Thoracic aorta (tissue), 2 donors: Measurements from ENCODE around the gene RIMBP2. TPM values are rescaled to one million over a fixed set of nuclear protein-coding genes. Genes with fewer than 3 reads are reported as not detected.

ENCODE experiments used
- ATAC-seq: fragments of 150-250 bp; one replicate; pipeline ENCODE4 v1.8.0; 2017; ENCODE audit warnings: low read depth; ENCODE audit not compliant: insufficient number of reproducible peaks, low FRiP score
- DNase-seq: peaks from one replicate; pipeline ENCODE4 v3.0.0-alpha.2; 2020; ENCODE audit warnings: low spot score
- H3K27ac ChIP-seq, 2 donors: fragments of 200-600 bp; sonication (generic); 1 replicate in 1 of 2; 2 replicates in 1 of 2; pipeline ENCODE4 v1.5.1; 2016; ENCODE audit warnings: mild to moderate bottlenecking in 2 of 2, moderate library complexity in 2 of 2
- H3K27me3 ChIP-seq: fragments of 200-600 bp; sonication (generic); replicated peaks from 2 replicates; pipeline ENCODE4 v1.6.0; 2016; ENCODE audit warnings: mild to moderate bottlenecking; ENCODE audit not compliant: insufficient read depth
- H3K36me3 ChIP-seq: fragments of 200-600 bp; sonication (generic); one replicate; pipeline ENCODE4 v1.5.1; 2016
- H3K4me1 ChIP-seq, 2 donors: fragments of 200-600 bp; sonication (generic); 1 replicate in 1 of 2; 2 replicates in 1 of 2; pipeline versions ENCODE4 v1.5.1 to v1.6.0; 2016; ENCODE audit warnings: low read depth in 2 of 2, mild to moderate bottlenecking in 1 of 2; ENCODE audit not compliant: control insufficient read depth in 1 of 2
- H3K4me3 ChIP-seq: fragments of 200-600 bp; sonication (generic); 2 replicates; pipeline ENCODE4 v1.5.1; 2016; ENCODE audit warnings: mild to moderate bottlenecking
- H3K9me3 ChIP-seq: fragments of 200-600 bp; sonication (generic); 2 replicates; pipeline ENCODE4 v1.5.1; 2016
- total RNA-seq, 2 donors: library from RNA; depleted of rRNA; stranded (reverse); fragments of >200 nt; gene quantifications; one replicate each; pipeline versions ENCODE4 v1.1.0 to v1.2.3, GENCODE V29; 2016
- TF ChIP-seq, protein P1 (sequence below): fragments of 200-600 bp; sonication (generic); IDR thresholded peaks from one replicate; pipeline ENCODE4 v1.5.1; 2019; ENCODE audit warnings: antibody characterized with exemption

RIMBP2 gene
- total RNA-seq, 2 donors from 2014 or later: 0.54 to 0.92 TPM

DNA sequence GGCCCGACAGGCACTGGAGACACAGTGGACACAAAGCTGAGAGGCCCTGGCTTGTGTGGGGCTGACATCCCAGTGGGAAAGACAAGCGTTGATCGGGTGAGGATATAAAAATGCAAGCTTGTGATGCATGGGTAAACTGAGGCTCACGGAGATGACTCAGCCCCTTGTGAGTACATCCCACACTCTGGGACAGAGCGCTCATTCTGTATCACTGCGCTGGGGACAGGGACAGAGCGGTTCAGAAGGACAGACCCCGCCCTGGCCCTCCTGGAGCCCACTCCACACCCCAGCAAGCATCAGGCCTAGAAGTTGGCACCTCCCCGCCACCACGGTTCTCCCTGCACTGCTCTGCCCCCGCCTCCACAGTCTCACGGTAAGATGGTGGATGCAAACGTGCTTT is 222.1 kb downstream of the RIMBP2 start:
- TF ChIP-seq, protein P1, sequence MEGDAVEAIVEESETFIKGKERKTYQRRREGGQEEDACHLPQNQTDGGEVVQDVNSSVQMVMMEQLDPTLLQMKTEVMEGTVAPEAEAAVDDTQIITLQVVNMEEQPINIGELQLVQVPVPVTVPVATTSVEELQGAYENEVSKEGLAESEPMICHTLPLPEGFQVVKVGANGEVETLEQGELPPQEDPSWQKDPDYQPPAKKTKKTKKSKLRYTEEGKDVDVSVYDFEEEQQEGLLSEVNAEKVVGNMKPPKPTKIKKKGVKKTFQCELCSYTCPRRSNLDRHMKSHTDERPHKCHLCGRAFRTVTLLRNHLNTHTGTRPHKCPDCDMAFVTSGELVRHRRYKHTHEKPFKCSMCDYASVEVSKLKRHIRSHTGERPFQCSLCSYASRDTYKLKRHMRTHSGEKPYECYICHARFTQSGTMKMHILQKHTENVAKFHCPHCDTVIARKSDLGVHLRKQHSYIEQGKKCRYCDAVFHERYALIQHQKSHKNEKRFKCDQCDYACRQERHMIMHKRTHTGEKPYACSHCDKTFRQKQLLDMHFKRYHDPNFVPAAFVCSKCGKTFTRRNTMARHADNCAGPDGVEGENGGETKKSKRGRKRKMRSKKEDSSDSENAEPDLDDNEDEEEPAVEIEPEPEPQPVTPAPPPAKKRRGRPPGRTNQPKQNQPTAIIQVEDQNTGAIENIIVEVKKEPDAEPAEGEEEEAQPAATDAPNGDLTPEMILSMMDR: no peak
- ATAC-seq: no peak
- DNase-seq: no peak

DNA sequence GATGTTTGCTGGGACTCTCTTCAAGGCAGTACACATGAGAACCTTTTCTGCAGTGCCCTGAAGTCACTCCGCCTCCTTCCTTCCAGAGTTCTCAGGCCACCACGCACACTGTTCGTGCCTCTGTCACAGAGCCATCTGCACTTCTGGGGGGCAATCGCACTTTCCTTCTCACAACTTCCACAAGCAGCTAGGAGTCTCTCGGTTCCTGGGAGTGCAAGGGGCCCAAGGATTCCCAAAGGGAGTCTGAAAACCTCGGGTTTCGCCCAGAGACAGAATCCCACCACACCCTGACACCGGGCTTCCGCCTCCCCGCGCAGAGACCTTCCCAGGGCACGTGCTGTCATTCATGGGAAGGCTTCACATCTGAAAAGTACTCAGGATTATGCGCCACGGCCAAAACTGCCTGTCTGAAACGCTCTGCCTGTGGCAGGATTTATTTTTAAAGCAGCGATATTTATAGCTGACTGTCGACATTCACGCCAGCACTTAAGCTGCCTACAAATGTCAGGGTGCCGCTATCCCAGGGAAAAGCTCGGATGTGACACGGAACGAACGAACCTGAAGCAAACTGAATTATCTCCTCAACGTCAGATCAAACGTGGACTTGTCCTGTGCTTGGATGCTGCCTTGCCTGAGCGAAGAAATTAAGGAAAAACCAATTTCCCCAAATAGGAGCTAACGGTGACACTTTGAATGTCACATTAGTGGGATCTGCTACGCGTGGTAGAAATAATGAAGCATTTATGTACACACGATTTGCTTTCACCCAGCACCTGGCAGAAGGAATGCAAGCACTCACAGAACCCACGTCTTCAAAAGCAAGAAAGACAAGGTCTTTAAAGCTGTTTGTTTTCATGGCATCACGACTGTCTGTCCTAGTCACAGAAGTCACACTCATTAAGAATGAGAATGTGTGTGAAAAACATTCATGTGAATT is 224.4 kb downstream of the RIMBP2 start:
- Histone ChIP-seq H3K4me1 (no peaks in the 10 kb centered on the region), H3K36me3 (no peaks in the 10 kb centered on the region), H3K27me3 (no peaks in the 10 kb centered on the region), H3K9me3 (no peaks in the 10 kb centered on the region), H3K4me3 (no peak overlapping the region), H3K27ac (no peak overlapping the region)
- TF ChIP-seq, protein P1: no peak
- no peak for ATAC-seq
- DNase-seq: no peak

More for the DNA sequence above, 222.1 kb downstream of the RIMBP2 start:
- Histone ChIP-seq H3K4me1 (no peaks in the 10 kb centered on the region), H3K27ac (no peak overlapping the region), H3K27me3 (no peaks in the 10 kb centered on the region), H3K9me3 (no peaks in the 10 kb centered on the region), H3K36me3 (no peaks in the 10 kb centered on the region), H3K4me3 (no peak overlapping the region)

DNA sequence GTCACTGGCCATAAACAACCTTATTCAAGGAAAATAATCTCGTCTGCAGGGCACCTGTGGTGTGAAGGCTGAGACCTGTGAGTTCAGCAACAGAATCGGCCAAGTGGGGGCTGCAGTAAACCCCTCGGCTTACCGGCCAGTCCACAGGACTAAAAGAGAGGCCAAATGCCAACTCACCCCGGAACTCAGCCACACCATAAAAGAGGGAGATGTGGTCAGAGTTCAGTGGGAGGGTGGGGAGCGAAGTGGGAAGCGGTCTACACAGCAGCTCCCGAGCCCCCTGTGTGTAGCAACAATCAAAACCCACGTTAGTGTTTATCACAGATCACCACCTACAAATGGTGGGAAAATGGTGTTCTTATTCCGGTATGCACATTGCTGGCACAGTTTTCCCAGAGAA is 225.4 kb downstream of the RIMBP2 start:
- TF ChIP-seq, protein P1: no peak

DNA sequence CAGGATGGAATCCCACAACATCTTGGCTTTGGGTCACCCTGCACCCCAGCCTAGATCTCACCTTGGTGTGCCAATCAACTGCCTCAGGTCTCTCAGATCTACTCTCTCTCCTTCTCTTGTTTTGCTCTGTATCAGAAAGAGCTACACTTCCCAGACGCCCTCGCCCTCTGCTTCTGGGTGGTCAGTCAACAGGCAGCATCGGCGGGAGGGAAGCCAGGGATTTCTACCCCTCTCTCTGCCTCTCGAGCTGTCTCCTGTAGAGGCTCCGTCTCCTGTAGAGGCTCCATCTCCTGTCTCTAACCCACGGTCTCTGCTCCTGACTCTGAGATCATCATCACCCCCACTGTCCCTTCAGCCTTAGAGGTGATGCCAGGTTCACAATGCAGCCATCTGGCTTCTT is 226.8 kb downstream of the RIMBP2 start:
- Histone ChIP-seq H3K36me3 (no peaks in the 10 kb centered on the region), H3K4me1 (no peaks in the 10 kb centered on the region), H3K4me3 (no peak overlapping the region), H3K27ac (no peak overlapping the region), H3K9me3 (no peaks in the 10 kb centered on the region), H3K27me3 (no peaks in the 10 kb centered on the region)
- no peak for ATAC-seq
- TF ChIP-seq, protein P1: no peak
- DNase-seq: no peak

More for the DNA sequence above, 225.4 kb downstream of the RIMBP2 start:
- Histone ChIP-seq H3K27me3 (no peaks in the 10 kb centered on the region), H3K9me3 (no peaks in the 10 kb centered on the region), H3K4me1 (no peaks in the 10 kb centered on the region), H3K4me3 (no peak overlapping the region), H3K27ac (no peak overlapping the region), H3K36me3 (no peaks in the 10 kb centered on the region)
- no peak for DNase-seq
- ATAC-seq: no peak

DNA sequence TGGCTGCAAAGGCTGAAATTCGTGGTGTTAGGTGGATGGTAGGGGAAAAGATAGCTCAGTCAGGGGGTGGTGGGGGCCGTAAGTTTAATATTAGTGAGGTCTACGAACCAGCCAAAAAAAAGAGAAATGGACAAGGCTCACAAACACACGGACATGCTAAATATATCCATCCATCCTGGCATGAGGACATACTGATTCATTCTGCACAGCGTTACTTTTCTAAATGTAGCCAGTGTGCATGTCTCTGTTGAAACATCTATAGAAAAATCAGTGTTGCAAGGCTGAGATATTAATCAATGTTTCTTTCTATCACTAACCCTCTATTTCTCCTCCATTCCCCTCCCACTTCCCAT is 227.8 kb downstream of the RIMBP2 start:
- H3K27ac ChIP-seq: no peak overlapping the region
- no peaks in the 10 kb centered on the region for H3K27me3 ChIP-seq
- ATAC-seq (no peak), DNase-seq (no peak)
- TF ChIP-seq, protein P1: no peak
- H3K9me3 ChIP-seq: no peaks in the 10 kb centered on the region
- no peaks in the 10 kb centered on the region for H3K4me1 ChIP-seq
- no peak overlapping the region for H3K4me3 ChIP-seq
- H3K36me3 ChIP-seq: no peaks in the 10 kb centered on the region
